OCI-LY3 (cell line): ENCODE results near the gene MCF2.

ENCODE experiments used
- CTCF ChIP-seq: fragments of 200-600, 300-600 bp; sonication (generic); IDR thresholded peaks from 2 replicates; pipeline ENCODE4 v1.5.1; 2014; ENCODE audit warnings: antibody characterized with exemption, low read length, low read depth
- EZH2phosphoT487 ChIP-seq: fragments of 200-600 bp; shearing (Covaris generic); IDR thresholded peaks from 2 replicates; pipeline ENCODE4 v1.6.1; 2018; ENCODE audit warnings: antibody characterized with exemption, mixed run types, low read depth

GRCh38 chrX:139639253-139639652 lies 68.7 kb downstream of the MCF2 start:
- no peak for TF ChIP-seq CTCF
- no peak for TF ChIP-seq EZH2phosphoT487
